H1 (cell line): ENCODE data around the gene POLR1B. TPM values are rescaled to one million over a fixed set of nuclear protein-coding genes. Genes with fewer than 3 reads are reported as not detected.

Experiments
- CTCF ChIA-PET: fragments of 300-600 bp; sonication (Branson Sonifier 250); formaldehyde crosslinking; loops from one replicate; lab custom pipeline; 2021; ENCODE audit not compliant: partially characterized antibody; lab: Charles Lee
- POLR2A ChIA-PET: fragments of 300-600 bp; sonication (Branson Sonifier 250); formaldehyde crosslinking; loops from one replicate; lab custom pipeline; 2021; ENCODE audit warnings: inconsistent platforms; ENCODE audit not compliant: partially characterized antibody; lab: Charles Lee
- DNase-seq, 2 experiments: peaks; one replicate each; pipeline versions ENCODE4 v3.0.0 to v3.0.0-alpha.2; 2010 to 2022; ENCODE audit warnings: low spot score in 2 of 2, low read depth in 1 of 2, mixed read lengths in 1 of 2
- FAIRE-seq: peaks from 2 replicates; lab custom pipeline; 2011; peaks lifted over from hg19 to GRCh38; lab: Jason Lieb, UNC
- H2AFZ ChIP-seq: 2 replicates; pipeline ENCODE4 v1.8.1; 2012; ENCODE audit warnings: low read length, inconsistent platforms
- H2AK5ac ChIP-seq: 2 replicates; pipeline ENCODE4 v1.6.1; 2013; ENCODE audit warnings: low read depth, low read length
- H2BK120ac ChIP-seq: replicated peaks from 2 replicates; pipeline ENCODE3; 2013; ENCODE audit warnings: low read depth, low read length, inconsistent platforms
- H2BK12ac ChIP-seq: 2 replicates; pipeline ENCODE4 v1.6.1; 2013; ENCODE audit warnings: low read depth, low read length
- H2BK15ac ChIP-seq: 2 replicates; pipeline ENCODE4 v1.6.1; 2013; ENCODE audit warnings: low read length
- H2BK20ac ChIP-seq: 2 replicates; pipeline ENCODE4 v1.6.1; 2013; ENCODE audit warnings: low read length
- H2BK5ac ChIP-seq: 2 replicates; pipeline ENCODE4 v1.6.1; 2013; ENCODE audit warnings: low read depth, low read length
- H3K14ac ChIP-seq: 2 replicates; pipeline ENCODE4 v1.6.1; 2013; ENCODE audit warnings: inconsistent platforms; ENCODE audit not compliant: insufficient read length
- H3K18ac ChIP-seq: 2 replicates; pipeline ENCODE4 v1.6.1; 2013; ENCODE audit warnings: low read length; ENCODE audit errors: extremely low read depth
- H3K23ac ChIP-seq: 2 replicates; pipeline ENCODE4 v1.6.1; 2013; ENCODE audit warnings: inconsistent platforms; ENCODE audit not compliant: insufficient read length
- H3K23me2 ChIP-seq: 2 replicates; pipeline ENCODE4 v1.6.1; 2013; ENCODE audit warnings: low read depth, low read length
- H3K27ac ChIP-seq: 2 replicates; pipeline ENCODE4 v1.6.1; 2011; ENCODE audit warnings: low read depth, low read length, inconsistent platforms
- H3K27me3 ChIP-seq, 4 experiments: replicated peaks in 1 of 4; 1 replicate in 1 of 4; 2 replicates in 3 of 4; pipeline versions ENCODE4 v1.6.1 to v1.8.1; 2011 to 2013; ENCODE audit warnings: low read length in 3 of 4, mild to moderate bottlenecking in 3 of 4, inconsistent platforms in 2 of 4, mixed read lengths in 2 of 4, moderate library complexity in 1 of 4; ENCODE audit not compliant: control insufficient read depth in 3 of 4, insufficient read depth in 3 of 4; ENCODE audit errors: extremely low read depth in 1 of 4
- H3K36me3 ChIP-seq, 4 experiments: 2 replicates each; pipeline versions ENCODE4 v1.6.1 to v1.8.1; 2011 to 2013; ENCODE audit warnings: mild to moderate bottlenecking in 4 of 4, low read length in 3 of 4, moderate library complexity in 2 of 4, control low read depth in 1 of 4, inconsistent platforms in 1 of 4; ENCODE audit not compliant: insufficient read depth in 4 of 4, control insufficient read depth in 2 of 4
- H3K4ac ChIP-seq: replicated peaks from 2 replicates; pipeline ENCODE3; 2013; ENCODE audit warnings: low read length, low read depth, mixed read lengths, inconsistent platforms; ENCODE audit not compliant: insufficient read length
- H3K4me1 ChIP-seq, 4 experiments: replicated peaks in 1 of 4; 1 replicate in 1 of 4; 2 replicates in 3 of 4; pipeline versions ENCODE4 v1.6.1 to v1.8.1; 2011 to 2013; ENCODE audit warnings: low read length in 3 of 4, inconsistent platforms in 2 of 4, mixed read lengths in 1 of 4; ENCODE audit not compliant: insufficient read depth in 4 of 4, control insufficient read depth in 3 of 4
- H3K4me2 ChIP-seq, 2 experiments: 2 replicates each; pipeline versions ENCODE4 v1.6.1 to v1.8.1; 2011 to 2013; ENCODE audit warnings: low read depth in 2 of 2, low read length in 2 of 2, control low read depth in 1 of 2, inconsistent platforms in 1 of 2, mild to moderate bottlenecking in 1 of 2; ENCODE audit not compliant: insufficient read depth in 1 of 2
- H3K4me3 ChIP-seq, 4 experiments: fragments of 200-600, 300-600 bp in 1 of 4; sonication (generic), shearing (Covaris generic), sonication (Bioruptor Twin) in 1 of 4; 2 replicates each; pipeline versions ENCODE4 v1.5.1 to v1.8.1; 2011 to 2016; ENCODE audit warnings: low read length in 4 of 4, low read depth in 3 of 4, control low read depth in 2 of 4, inconsistent platforms in 2 of 4, mild to moderate bottlenecking in 2 of 4, mixed read lengths in 1 of 4, moderate library complexity in 1 of 4; ENCODE audit not compliant: insufficient read depth in 2 of 4; ENCODE audit errors: extremely low read depth in 1 of 4
- H3K56ac ChIP-seq: replicated peaks from 2 replicates; pipeline ENCODE3; 2013; ENCODE audit warnings: low read depth, mild to moderate bottlenecking, mixed read lengths, low read length, inconsistent platforms; ENCODE audit not compliant: insufficient read length
- H3K79me1 ChIP-seq: 2 replicates; pipeline ENCODE4 v1.6.1; 2013; ENCODE audit warnings: low read depth, low read length, control low read depth
- H3K79me2 ChIP-seq, 2 experiments: 2 replicates each; pipeline versions ENCODE4 v1.6.1 to v1.8.1; 2012 to 2013; ENCODE audit warnings: low read length in 2 of 2, mild to moderate bottlenecking in 2 of 2, inconsistent platforms in 1 of 2; ENCODE audit not compliant: insufficient read depth in 2 of 2, control insufficient read depth in 1 of 2
- H3K9ac ChIP-seq, 4 experiments: replicated peaks in 1 of 4; 1 replicate in 1 of 4; 2 replicates in 3 of 4; pipeline versions ENCODE4 v1.6.1 to v1.8.1; 2011 to 2013; ENCODE audit warnings: low read depth in 3 of 4, low read length in 3 of 4, control low read depth in 2 of 4, mild to moderate bottlenecking in 2 of 4, moderate library complexity in 2 of 4, inconsistent platforms in 1 of 4; ENCODE audit errors: extremely low read depth in 1 of 4
- H3K9me3 ChIP-seq, 2 experiments: 2 replicates each; pipeline versions ENCODE4 v1.6.1 to v1.8.1; 2012 to 2013; ENCODE audit warnings: mild to moderate bottlenecking in 2 of 2, moderate library complexity in 2 of 2, control low read depth in 1 of 2, inconsistent platforms in 1 of 2, low read depth in 1 of 2, low read length in 1 of 2, mixed read lengths in 1 of 2; ENCODE audit not compliant: insufficient read depth in 2 of 2
- H4K20me1 ChIP-seq, 2 experiments: replicated peaks in 1 of 2; 2 replicates each; pipeline versions ENCODE3 to v1.8.1; 2011 to 2013; ENCODE audit warnings: inconsistent platforms in 2 of 2, low read length in 2 of 2, mild to moderate bottlenecking in 1 of 2; ENCODE audit not compliant: insufficient read depth in 2 of 2, control insufficient read depth in 1 of 2
- H4K5ac ChIP-seq: 2 replicates; pipeline ENCODE4 v1.6.1; 2013; ENCODE audit warnings: low read length, low read depth, mixed read lengths, inconsistent platforms; ENCODE audit not compliant: insufficient read length
- H4K8ac ChIP-seq: 2 replicates; pipeline ENCODE4 v1.8.0; 2013; ENCODE audit warnings: mild to moderate bottlenecking, moderate library complexity, low read length, inconsistent platforms; ENCODE audit not compliant: insufficient read depth; ENCODE audit errors: extremely low read depth
- H4K91ac ChIP-seq: replicated peaks from 2 replicates; pipeline ENCODE3; 2013; ENCODE audit warnings: low read length, mixed read lengths, inconsistent platforms; ENCODE audit not compliant: insufficient read length
- CTBP2 ChIP-seq: IDR thresholded peaks from 2 replicates; pipeline ENCODE4 v1.7.0; 2011; ENCODE audit warnings: borderline replicate concordance, mild to moderate bottlenecking, moderate library complexity, mixed read lengths, low read length; ENCODE audit not compliant: insufficient read depth, insufficient read length
- HDAC2 ChIP-seq, 2 experiments: fragments of 300-600 bp in 1 of 2; sonication (generic) in 1 of 2; IDR thresholded peaks; 2 replicates each; pipeline ENCODE4 v1.6.1; 2011 to 2012; ENCODE audit warnings: low read depth in 2 of 2, low read length in 2 of 2, mild to moderate bottlenecking in 2 of 2, moderate library complexity in 2 of 2, borderline replicate concordance in 1 of 2, inconsistent platforms in 1 of 2
- HDAC6 ChIP-seq: IDR thresholded peaks from one replicate; pipeline ENCODE4 v1.7.1; 2012; ENCODE audit warnings: low read depth, mild to moderate bottlenecking, inconsistent platforms, low read length, moderate library complexity
- JUND ChIP-seq: IDR thresholded peaks from 2 replicates; pipeline ENCODE4 v1.6.1; 2011; ENCODE audit warnings: mild to moderate bottlenecking, improper control_type of control experiment, low read length
- KDM5A ChIP-seq: fragments of 200-600 bp; IDR thresholded peaks from 2 replicates; pipeline ENCODE4 v1.7.1; 2012; ENCODE audit warnings: mild to moderate bottlenecking, low read length, inconsistent platforms, mixed read lengths
- POU5F1 ChIP-seq: IDR thresholded peaks from 2 replicates; pipeline ENCODE4 v1.6.1; 2011; ENCODE audit warnings: low read depth, mild to moderate bottlenecking, low read length, moderate library complexity
- SIRT6 ChIP-seq: IDR thresholded peaks from one replicate; pipeline ENCODE4 v1.7.1; 2012; ENCODE audit warnings: low read length, inconsistent platforms
- TAF1 ChIP-seq: IDR thresholded peaks from 2 replicates; pipeline ENCODE4 v1.6.1; 2011; ENCODE audit warnings: mild to moderate bottlenecking, low read depth, low read length
- YY1 ChIP-seq: IDR thresholded peaks from 2 replicates; pipeline ENCODE4 v1.6.1; 2011; ENCODE audit warnings: low read depth, mild to moderate bottlenecking, low read length
- WGBS, 2 experiments: shearing (Covaris generic) in 1 of 2; methylation state at CpG; one replicate each; pipeline versions ENCODE4 v1.1.6 to v1.1.7; 2013 to 2015; ENCODE audit warnings: low lambda C conversion rate in 2 of 2, mixed read lengths in 2 of 2, inconsistent platforms in 1 of 2, low coverage in 1 of 2, missing lambda C conversion rate in 1 of 2; ENCODE audit not compliant: insufficient replicate concordance in 2 of 2, insufficient coverage in 1 of 2, insufficient read length in 1 of 2; ENCODE audit errors: extremely low coverage in 1 of 2, missing lambda C conversion rate in 1 of 2; 5-methylcytosine and 5-hydroxymethylcytosine counted together
- polyA plus RNA-seq, 7 experiments: library from polyadenylated mRNA; depleted of rRNA in 3 of 7; stranded (reverse) in 5 of 7; unstranded in 2 of 7; fragments of >200 nt in 5 of 7; fragments of 200-250 nt in 2 of 7; gene quantifications; 1 replicate in 5 of 7; 2 replicates in 1 of 7; 4 replicates in 1 of 7; pipeline versions ENCODE4 v1.2.1 to v1.2.3, GENCODE V29; 2011 to 2013; ENCODE audit warnings: missing spikeins in 2 of 7, mixed read lengths in 2 of 7
- total RNA-seq: library from RNA; stranded (reverse); fragmentation: NEBNext Ultra II Directional; extraction: Animal tissue kit (Norgen Biotek cat#: 25700); gene quantifications from 2 replicates; pipeline ENCODE4 v1.2.1, GENCODE V29; 2021
- TF ChIP-seq, protein P1 (sequence below): IDR thresholded peaks from 2 replicates; pipeline ENCODE4 v1.6.1; 2012; ENCODE audit warnings: inconsistent platforms
- TF ChIP-seq, protein P2 (sequence below): IDR thresholded peaks from 2 replicates; pipeline ENCODE4 v1.6.1; 2012; ENCODE audit warnings: low read length, inconsistent platforms
- TF ChIP-seq, protein P3 (sequence below): IDR thresholded peaks from 2 replicates; pipeline ENCODE4 v1.6.1; 2012; ENCODE audit warnings: inconsistent platforms

The POLR1B gene
- total and polyA plus RNA-seq, 2 of the 8 experiments (the other 6 are each of a cell fraction or from before 2014, with no cell fraction given), result 24.3 to 69.4 TPM

DNA sequence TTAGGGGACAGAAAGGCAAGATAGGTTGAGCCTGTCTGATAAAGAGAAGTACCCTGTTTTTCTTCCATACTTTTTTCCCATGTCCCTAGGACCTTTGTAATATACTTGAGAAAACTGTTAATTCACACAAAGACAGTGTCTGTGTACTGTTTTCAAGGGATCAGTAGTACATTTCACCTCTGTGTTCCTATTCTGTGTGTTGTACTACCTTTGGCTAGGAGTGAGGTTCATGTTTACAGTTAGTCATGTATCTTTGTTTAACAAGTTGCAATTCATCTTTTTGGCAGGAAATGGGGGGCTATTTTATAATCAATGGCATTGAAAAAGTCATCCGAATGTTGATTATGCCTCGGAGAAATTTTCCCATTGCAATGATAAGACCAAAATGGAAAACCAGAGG lies 6.7 kb downstream of the POLR1B start:
- no peaks in the 10 kb centered on the region for H3K27me3 ChIP-seq
- POLR2A ChIA-PET, result no interaction called here

More for the DNA sequence above, 6.7 kb downstream of the POLR1B start:
- Histone ChIP-seq H3K4ac (no peak overlapping the region), H3K14ac (no peak overlapping the region), H2BK15ac (no peak overlapping the region), H3K9ac (no peak overlapping the region), H3K18ac (no peak overlapping the region), H3K79me2 (peaks cover under 1 to 36% of the 10 kb centered on the region in 2 experiments), H4K20me1 (peaks cover 2 to 5% of the 10 kb centered on the region in 2 experiments), H4K91ac (no peak overlapping the region), H4K5ac (no peak overlapping the region), H3K27ac (no peak overlapping the region), H3K4me3 (no peak overlapping the region), H2BK5ac (no peak overlapping the region), H3K23me2 (no peaks in the 10 kb centered on the region), H2AFZ (no peak overlapping the region), H3K4me2 (no peak overlapping the region), H2BK12ac (no peak overlapping the region), H2BK20ac (no peak overlapping the region), H3K9me3 (no peaks in the 10 kb centered on the region), H4K8ac (no peak overlapping the region), H3K56ac (no peak overlapping the region), H3K36me3 (peaks cover 20 to 72% (median 60%) of the 10 kb centered on the region in 4 experiments), H3K23ac (no peak overlapping the region), H2BK120ac (no peak overlapping the region), H3K4me1 (no peaks in the 10 kb centered on the region), H3K79me1 (no peaks in the 10 kb centered on the region), H2AK5ac (no peak overlapping the region)
- WGBS, 2 experiments, result 94% methylated on average over 2 of the region's 2 CpGs; no CpG with 5 or more reads in 1 of the 2 experiments
- DNase-seq, result no peak
- TF ChIP-seq SIRT6 (no peak), CTBP2 (no peak), KDM5A (no peak), TAF1 (no peak), JUND (no peak), POU5F1 (no peak), HDAC6 (no peak), HDAC2 (IDR thresholded peaks at IDR 0.05; ENCODE audit: borderline replicate concordance in 1 of 2, low read depth in 2 of 2, low read length in 2 of 2) (no peak), YY1 (no peak)
- TF ChIP-seq, protein P1, sequence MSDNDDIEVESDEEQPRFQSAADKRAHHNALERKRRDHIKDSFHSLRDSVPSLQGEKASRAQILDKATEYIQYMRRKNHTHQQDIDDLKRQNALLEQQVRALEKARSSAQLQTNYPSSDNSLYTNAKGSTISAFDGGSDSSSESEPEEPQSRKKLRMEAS, result no peak
- TF ChIP-seq, protein P2, sequence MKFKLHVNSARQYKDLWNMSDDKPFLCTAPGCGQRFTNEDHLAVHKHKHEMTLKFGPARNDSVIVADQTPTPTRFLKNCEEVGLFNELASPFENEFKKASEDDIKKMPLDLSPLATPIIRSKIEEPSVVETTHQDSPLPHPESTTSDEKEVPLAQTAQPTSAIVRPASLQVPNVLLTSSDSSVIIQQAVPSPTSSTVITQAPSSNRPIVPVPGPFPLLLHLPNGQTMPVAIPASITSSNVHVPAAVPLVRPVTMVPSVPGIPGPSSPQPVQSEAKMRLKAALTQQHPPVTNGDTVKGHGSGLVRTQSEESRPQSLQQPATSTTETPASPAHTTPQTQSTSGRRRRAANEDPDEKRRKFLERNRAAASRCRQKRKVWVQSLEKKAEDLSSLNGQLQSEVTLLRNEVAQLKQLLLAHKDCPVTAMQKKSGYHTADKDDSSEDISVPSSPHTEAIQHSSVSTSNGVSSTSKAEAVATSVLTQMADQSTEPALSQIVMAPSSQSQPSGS, result no peak
- TF ChIP-seq, protein P3, sequence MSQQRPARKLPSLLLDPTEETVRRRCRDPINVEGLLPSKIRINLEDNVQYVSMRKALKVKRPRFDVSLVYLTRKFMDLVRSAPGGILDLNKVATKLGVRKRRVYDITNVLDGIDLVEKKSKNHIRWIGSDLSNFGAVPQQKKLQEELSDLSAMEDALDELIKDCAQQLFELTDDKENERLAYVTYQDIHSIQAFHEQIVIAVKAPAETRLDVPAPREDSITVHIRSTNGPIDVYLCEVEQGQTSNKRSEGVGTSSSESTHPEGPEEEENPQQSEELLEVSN, result no peak
- FAIRE-seq, result no peak
- CTCF ChIA-PET, result no interaction called here
